Spinal cord (tissue), 10 donors: Measurements from ENCODE around the gene DOK6. TPM values are rescaled to one million over a fixed set of nuclear protein-coding genes. Genes with fewer than 3 reads are reported as not detected.

Experiments used
- DNase-seq, 6 donors: peaks; one replicate each; pipeline versions ENCODE4 v3.0.0 to v3.0.0-alpha.2; 2013 to 2015; ENCODE audit warnings: low spot score in 6 of 6, low read depth in 4 of 6
- H3K27ac ChIP-seq: one replicate; pipeline ENCODE4 v1.5.1; 2013; ENCODE audit warnings: low read depth, low read length, control low read depth
- H3K27me3 ChIP-seq: one replicate; pipeline ENCODE4 v1.6.1; 2013; ENCODE audit warnings: low read length; ENCODE audit not compliant: control insufficient read depth, insufficient read depth
- H3K36me3 ChIP-seq: one replicate; pipeline ENCODE4 v1.6.1; 2013; ENCODE audit warnings: low read length; ENCODE audit not compliant: control insufficient read depth, insufficient read depth
- H3K4me1 ChIP-seq: one replicate; pipeline ENCODE4 v1.6.1; 2013; ENCODE audit warnings: low read length; ENCODE audit not compliant: control insufficient read depth, insufficient read depth
- H3K4me3 ChIP-seq: one replicate; pipeline ENCODE4 v1.5.1; 2013; ENCODE audit warnings: low read depth, low read length, control low read depth
- H3K9me3 ChIP-seq: one replicate; pipeline ENCODE4 v1.6.1; 2013; ENCODE audit warnings: low read length; ENCODE audit not compliant: control insufficient read depth, insufficient read depth
- WGBS: methylation state at CpG from one replicate; pipeline ENCODE4 v1.1.5; 2013; ENCODE audit warnings: missing lambda C conversion rate; ENCODE audit not compliant: insufficient coverage; 5-methylcytosine and 5-hydroxymethylcytosine counted together
- polyA plus RNA-seq, 2 donors: library from polyadenylated mRNA; unstranded; fragments of 120-200 nt; gene quantifications; one replicate each; pipeline ENCODE4 v1.2.1, GENCODE V29; 2013; ENCODE audit not compliant: insufficient read length in 2 of 2
- total RNA-seq, 2 donors: library from RNA; depleted of rRNA in 1 of 2; stranded (reverse); fragments of 120-200 nt in 1 of 2; fragments of >200 nt in 1 of 2; gene quantifications; one replicate each; pipeline versions ENCODE4 v1.2.3 to v1.2.4, GENCODE V29; 2013 to 2014
- donor health status: healthy.

The DOK6 gene
- total and polyA plus RNA-seq, 4 donors = 26.5 to 64.4 (median 40.7) TPM

DNA sequence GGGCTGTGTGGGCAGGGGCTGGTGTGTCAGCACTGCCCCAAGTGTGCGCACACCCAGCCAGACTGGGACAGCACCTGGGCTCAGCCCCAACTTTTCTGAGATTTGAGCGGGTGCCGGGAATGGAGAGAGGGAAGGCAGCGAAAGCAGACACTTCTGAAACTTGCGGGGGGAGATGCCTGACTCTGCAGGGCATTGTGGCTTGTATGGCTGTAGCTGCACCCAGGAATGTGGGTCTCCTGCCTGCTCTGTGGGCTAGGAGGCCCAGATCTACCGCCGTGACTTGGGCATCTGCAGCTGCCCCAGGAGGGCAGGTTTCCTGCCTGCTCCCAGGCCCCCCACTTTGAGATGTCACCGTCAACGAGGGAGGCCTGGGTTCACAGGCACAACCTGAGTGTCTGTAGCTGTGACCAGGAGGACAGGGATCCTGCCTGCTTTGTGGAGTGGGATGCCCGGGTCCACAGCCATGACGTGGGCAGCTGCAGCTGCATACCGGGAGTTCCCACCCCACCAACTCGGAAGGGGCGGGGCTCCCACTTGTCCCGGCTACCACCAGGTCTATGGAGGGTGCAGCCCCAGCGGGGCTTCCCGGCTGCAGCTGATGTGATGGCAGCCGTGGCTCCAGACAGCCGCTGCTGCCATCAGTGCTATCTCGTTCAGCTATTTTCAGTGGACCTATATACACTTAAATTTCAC, 95.3 kb downstream of the DOK6 start:
- H3K27me3 ChIP-seq = no peaks in the 10 kb centered on the region
- no peak overlapping the region for H3K4me3 ChIP-seq
- H3K9me3 ChIP-seq = peaks cover 5% of the 10 kb centered on the region
- 92% methylated on average over 20 of the region's 20 CpGs for WGBS
- H3K4me1 ChIP-seq = no peaks in the 10 kb centered on the region
- H3K27ac ChIP-seq = no peak overlapping the region
- H3K36me3 ChIP-seq = peaks cover 9% of the 10 kb centered on the region
- DNase-seq = no peak

DNA sequence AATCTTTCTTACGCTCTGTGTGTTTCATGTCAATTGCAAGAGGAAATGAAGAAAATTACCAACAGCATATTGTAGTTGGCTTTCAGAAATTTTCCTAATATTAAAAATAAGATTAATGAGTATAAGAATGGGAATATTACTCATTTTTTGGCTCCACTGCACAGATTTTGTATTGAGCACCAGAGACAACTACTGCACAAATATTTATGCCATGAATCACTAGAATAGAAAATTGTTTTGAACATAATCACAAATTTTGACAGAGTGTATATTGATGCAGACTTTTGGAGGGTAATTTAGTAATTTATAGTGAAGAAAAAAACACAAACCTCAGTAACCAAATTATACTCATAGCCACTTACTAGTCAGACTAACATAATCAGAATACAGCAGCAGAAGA, 118.3 kb downstream of the DOK6 start:
- DNase-seq = no peak
- WGBS = no CpG with 5 or more reads among the region's 1 CpG

DNA sequence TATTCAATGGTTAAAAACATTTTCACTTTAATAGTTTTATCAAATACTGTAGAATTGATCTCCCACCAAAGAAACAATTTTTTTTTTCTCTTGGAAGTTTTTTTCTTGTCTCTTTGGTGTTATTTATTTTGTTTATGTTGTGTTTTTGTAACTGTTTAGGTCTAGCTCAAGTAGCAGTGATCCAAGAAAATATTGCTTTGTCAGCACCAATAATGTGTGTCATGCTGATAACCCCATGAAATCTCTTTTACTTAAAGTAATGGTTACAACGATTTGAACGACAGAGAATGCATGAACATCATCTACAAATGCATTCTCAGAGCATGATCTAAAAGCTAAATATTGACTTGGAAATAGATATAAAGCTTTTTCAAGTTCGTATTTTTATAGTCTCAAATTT, 122.9 kb downstream of the DOK6 start:
- no peaks in the 10 kb centered on the region for H3K4me1 ChIP-seq
- H3K9me3 ChIP-seq = no peaks in the 10 kb centered on the region
- no peak overlapping the region for H3K27ac ChIP-seq
- no peak overlapping the region for H3K4me3 ChIP-seq
- WGBS = no CpG with 5 or more reads among the region's 3 CpGs
- H3K27me3 ChIP-seq = no peaks in the 10 kb centered on the region
- no peak for DNase-seq
- no peaks in the 10 kb centered on the region for H3K36me3 ChIP-seq

More for the DNA sequence above, 118.3 kb downstream of the DOK6 start:
- no peak overlapping the region for H3K4me3 ChIP-seq
- H3K27ac ChIP-seq = no peak overlapping the region
- H3K4me1 ChIP-seq = no peaks in the 10 kb centered on the region
- H3K36me3 ChIP-seq = no peaks in the 10 kb centered on the region
- no peaks in the 10 kb centered on the region for H3K9me3 ChIP-seq
- no peaks in the 10 kb centered on the region for H3K27me3 ChIP-seq

DNA sequence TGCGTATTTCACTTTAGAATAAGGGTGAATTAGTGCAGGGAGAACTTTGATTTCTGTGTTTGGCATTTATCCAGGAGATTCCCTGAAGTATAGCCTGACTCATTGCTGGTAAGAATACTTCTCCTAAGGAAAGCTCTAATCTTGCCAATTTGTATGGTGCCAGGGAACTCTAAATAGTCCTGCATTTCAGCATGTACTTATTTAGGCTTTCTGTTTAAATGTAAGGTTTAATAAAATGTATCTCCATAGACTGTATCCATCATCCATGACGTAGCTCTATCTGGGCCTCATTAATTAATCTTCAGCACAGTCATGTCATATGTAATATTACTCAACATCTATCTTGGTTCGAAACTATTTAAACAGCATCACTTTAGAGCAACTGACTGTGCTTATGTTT, 127.7 kb downstream of the DOK6 start:
- 93% methylated on average over 2 of the region's 3 CpGs for WGBS
- no peak overlapping the region for H3K4me3 ChIP-seq
- DNase-seq = peak in 1 of 6 donors; percentile 23
- H3K4me1 ChIP-seq = no peaks in the 10 kb centered on the region
- H3K36me3 ChIP-seq = no peaks in the 10 kb centered on the region
- no peaks in the 10 kb centered on the region for H3K27me3 ChIP-seq
- no peak overlapping the region for H3K27ac ChIP-seq
- H3K9me3 ChIP-seq = no peaks in the 10 kb centered on the region

DNA sequence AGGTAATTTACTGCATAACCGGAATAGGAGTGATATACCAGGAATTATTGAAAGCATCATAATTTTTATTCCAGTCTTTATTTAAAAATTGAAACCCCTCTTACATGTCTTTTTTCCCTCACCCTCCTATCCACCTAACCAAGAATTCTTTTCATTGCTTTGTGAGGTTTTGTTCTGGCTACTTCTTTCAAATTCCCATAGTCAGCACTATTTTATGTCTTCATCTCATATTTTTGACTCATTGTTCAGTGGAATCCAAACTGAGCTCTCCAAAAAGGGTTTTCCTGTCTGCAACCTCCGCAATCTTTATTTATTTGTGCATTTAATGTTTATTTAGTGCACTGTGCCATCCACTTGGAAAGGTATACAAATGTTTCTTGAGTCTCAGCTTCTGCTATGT, 128.5 kb downstream of the DOK6 start:
- Histone ChIP-seq H3K27me3 (no peaks in the 10 kb centered on the region), H3K9me3 (no peaks in the 10 kb centered on the region), H3K27ac (no peak overlapping the region), H3K4me3 (no peak overlapping the region), H3K4me1 (no peaks in the 10 kb centered on the region), H3K36me3 (no peaks in the 10 kb centered on the region)
- DNase-seq = no peak
- no CpG with 5 or more reads among the region's 2 CpGs for WGBS

DNA sequence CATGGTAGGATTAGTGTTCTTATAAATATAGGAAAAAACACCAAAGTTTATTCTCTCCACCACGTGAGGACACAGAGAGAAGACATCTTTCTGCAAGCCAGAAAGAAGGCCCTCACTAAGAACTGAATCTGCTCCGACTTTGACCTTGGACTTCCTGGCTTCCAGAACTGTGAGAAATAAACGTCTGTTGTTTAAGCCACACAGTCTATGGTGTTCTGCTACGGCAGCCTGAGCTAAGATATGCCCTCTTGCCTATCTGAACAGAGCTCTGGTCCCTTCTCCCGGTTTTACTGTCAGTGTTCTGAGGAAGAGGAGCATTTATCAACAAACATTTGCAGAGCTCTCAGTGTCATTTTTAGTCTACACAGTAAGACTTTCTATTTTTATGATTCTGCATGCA, 131.3 kb downstream of the DOK6 start:
- no peaks in the 10 kb centered on the region for H3K36me3 ChIP-seq
- 63% methylated on average over 2 of the region's 5 CpGs for WGBS

DNA sequence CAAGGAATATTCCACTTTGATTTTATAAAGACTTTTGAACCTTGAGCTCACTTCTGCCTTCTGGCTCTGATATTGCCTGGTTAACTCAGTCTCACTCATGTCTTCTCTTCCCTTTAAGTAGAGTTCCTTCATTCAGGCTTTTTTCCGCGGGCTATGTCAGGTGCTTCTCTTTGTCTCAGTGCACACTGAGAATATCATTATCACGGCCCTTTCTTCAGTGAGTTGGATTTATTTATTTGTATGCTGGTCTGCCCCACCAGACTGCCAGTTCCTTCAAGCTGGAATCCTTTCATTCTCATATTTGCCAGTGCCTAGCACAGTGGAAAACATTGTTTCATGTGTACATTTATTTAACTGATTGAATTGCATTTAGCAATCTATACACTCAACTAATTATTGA, 136.5 kb downstream of the DOK6 start:
- H3K4me3 ChIP-seq = no peak overlapping the region
- WGBS = 0% methylated on average over 1 of the region's 3 CpGs
- no peaks in the 10 kb centered on the region for H3K9me3 ChIP-seq
- no peaks in the 10 kb centered on the region for H3K36me3 ChIP-seq
- H3K4me1 ChIP-seq = no peaks in the 10 kb centered on the region
- H3K27me3 ChIP-seq = no peaks in the 10 kb centered on the region
- no peak for DNase-seq
- no peak overlapping the region for H3K27ac ChIP-seq

More for the DNA sequence above, 131.3 kb downstream of the DOK6 start:
- Histone ChIP-seq H3K4me3 (no peak overlapping the region), H3K9me3 (no peaks in the 10 kb centered on the region), H3K4me1 (no peaks in the 10 kb centered on the region), H3K27me3 (no peaks in the 10 kb centered on the region), H3K27ac (no peak overlapping the region)
- no peak for DNase-seq

DNA sequence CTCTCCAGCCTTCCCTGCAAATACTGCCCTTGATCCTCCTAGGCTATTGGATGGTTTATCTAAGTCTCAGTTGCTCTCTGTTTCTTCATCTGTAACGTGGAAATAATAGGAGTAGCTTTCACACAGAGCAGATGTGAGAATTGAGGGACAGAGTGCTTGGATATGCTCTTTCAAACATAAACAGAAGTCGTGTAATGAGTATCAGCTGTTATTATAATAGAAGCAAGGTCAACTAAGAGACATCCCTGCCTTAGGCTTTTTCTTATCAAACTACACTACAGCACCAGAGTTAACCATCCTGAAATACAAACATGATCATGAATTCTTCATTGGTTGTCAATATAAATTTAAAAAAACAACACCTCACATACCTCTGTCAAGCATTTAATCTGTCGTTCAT, 138.2 kb downstream of the DOK6 start:
- H3K4me3 ChIP-seq = no peak overlapping the region
- H3K36me3 ChIP-seq = no peaks in the 10 kb centered on the region
- H3K9me3 ChIP-seq = no peaks in the 10 kb centered on the region
- H3K4me1 ChIP-seq = no peaks in the 10 kb centered on the region
- DNase-seq = no peak
- no peaks in the 10 kb centered on the region for H3K27me3 ChIP-seq
- no peak overlapping the region for H3K27ac ChIP-seq
- no CpG with 5 or more reads among the region's 3 CpGs for WGBS

DNA sequence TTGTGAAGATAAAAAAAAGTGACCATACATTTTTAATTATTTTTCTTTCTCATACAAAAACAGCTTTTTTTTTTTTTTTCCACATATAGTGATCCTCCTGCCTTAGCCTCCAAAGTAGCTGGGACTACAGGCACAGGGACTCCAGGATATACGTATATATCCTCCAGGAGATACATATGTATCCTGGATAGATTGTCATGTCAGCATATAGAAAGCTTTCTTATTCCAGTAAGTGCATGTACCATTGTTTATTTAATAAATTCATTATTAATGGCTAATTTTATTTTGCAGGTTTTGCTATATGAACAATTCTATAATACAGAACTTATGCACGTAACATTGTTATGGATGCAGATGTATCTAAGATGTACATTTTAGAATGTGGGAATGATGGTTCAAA, 138.7 kb downstream of the DOK6 start:
- whole genome bisulfite sequencing = no CpG with 5 or more reads among the region's 2 CpGs
- Histone ChIP-seq H3K27me3 (no peaks in the 10 kb centered on the region), H3K36me3 (no peaks in the 10 kb centered on the region), H3K4me1 (no peaks in the 10 kb centered on the region), H3K9me3 (no peaks in the 10 kb centered on the region), H3K4me3 (no peak overlapping the region), H3K27ac (no peak overlapping the region)
- no peak for DNase-seq

DNA sequence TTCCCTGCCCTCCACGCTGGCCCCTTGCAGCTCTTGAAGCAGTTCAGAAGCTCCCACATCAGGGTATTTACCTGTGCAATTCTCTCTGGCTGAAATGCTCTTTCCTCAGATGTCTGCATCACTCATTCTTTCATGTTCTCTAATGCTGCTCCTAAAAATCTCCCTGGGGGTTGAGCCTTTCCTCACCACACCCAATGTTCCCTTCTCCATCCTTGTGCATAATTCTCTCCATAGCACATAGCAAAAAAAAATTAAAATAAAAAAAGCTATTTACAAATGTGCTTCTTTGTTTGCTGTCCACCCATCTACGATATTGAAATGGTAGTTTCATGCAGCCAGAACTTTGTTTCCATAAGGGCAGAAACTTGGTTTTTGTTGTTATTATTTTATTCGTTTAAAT, 155.5 kb downstream of the DOK6 start:
- no peak for DNase-seq
- Histone ChIP-seq H3K36me3 (no peaks in the 10 kb centered on the region), H3K4me1 (no peaks in the 10 kb centered on the region), H3K27ac (no peak overlapping the region), H3K9me3 (no peaks in the 10 kb centered on the region), H3K27me3 (no peaks in the 10 kb centered on the region), H3K4me3 (no peak overlapping the region)
- 91% methylated on average over 1 of the region's 3 CpGs for WGBS
